VCaP (cell line): ENCODE data around the gene MYH9.

Source experiments
- H3K27ac ChIP-seq: fragments of 450-650 bp; 2 replicates; pipeline ENCODE4 v1.5.1; 2017
- CTCF ChIP-seq: fragments of 450-650 bp; conservative IDR thresholded peaks from 2 replicates; pipeline ENCODE4 v1.5.1; 2017; ENCODE audit warnings: mild to moderate bottlenecking, moderate library complexity

MYH9 gene

GRCh38 chr22:36298118-36298517 is 89.6 kb downstream of the MYH9 start:
- no peak for TF ChIP-seq CTCF
- no peak overlapping the region for H3K27ac ChIP-seq

GRCh38 chr22:36297568-36297967 is 90.2 kb downstream of the MYH9 start:
- TF ChIP-seq CTCF: no peak
- no peak overlapping the region for H3K27ac ChIP-seq

GRCh38 chr22:36296690-36297089 is 91.1 kb downstream of the MYH9 start:
- H3K27ac ChIP-seq: no peak overlapping the region
- TF ChIP-seq CTCF: no peak

GRCh38 chr22:36295247-36295646 is 92.5 kb downstream of the MYH9 start:
- H3K27ac ChIP-seq: no peak overlapping the region
- no peak for TF ChIP-seq CTCF

- no peak for TF ChIP-seq CTCF
- no peak overlapping the region for H3K27ac ChIP-seq
Measured at GRCh38 chr22:36294801-36295200, 93.0 kb downstream of the MYH9 start.

GRCh38 chr22:36294293-36294620 is 93.5 kb downstream of the MYH9 start:
- TF ChIP-seq CTCF: no peak

GRCh38 chr22:36293606-36294292 is 94.0 kb downstream of the MYH9 start:
- H3K27ac ChIP-seq: no peak overlapping the region
- no peak for TF ChIP-seq CTCF

More at GRCh38 chr22:36294293-36294620, 93.5 kb downstream of the MYH9 start:
- no peak overlapping the region for H3K27ac ChIP-seq
